Measurements from ENCODE around the gene PNCK. TPM values are rescaled to one million over a fixed set of nuclear protein-coding genes. Genes with fewer than 3 reads are reported as not detected.

Gene PNCK
- total RNA-seq, 2 donors from 2014 or later, result 4.0 to 42.4 TPM

- H3K36me3 ChIP-seq, result no peaks in the 10 kb centered on the region
- TF ChIP-seq, protein P1, sequence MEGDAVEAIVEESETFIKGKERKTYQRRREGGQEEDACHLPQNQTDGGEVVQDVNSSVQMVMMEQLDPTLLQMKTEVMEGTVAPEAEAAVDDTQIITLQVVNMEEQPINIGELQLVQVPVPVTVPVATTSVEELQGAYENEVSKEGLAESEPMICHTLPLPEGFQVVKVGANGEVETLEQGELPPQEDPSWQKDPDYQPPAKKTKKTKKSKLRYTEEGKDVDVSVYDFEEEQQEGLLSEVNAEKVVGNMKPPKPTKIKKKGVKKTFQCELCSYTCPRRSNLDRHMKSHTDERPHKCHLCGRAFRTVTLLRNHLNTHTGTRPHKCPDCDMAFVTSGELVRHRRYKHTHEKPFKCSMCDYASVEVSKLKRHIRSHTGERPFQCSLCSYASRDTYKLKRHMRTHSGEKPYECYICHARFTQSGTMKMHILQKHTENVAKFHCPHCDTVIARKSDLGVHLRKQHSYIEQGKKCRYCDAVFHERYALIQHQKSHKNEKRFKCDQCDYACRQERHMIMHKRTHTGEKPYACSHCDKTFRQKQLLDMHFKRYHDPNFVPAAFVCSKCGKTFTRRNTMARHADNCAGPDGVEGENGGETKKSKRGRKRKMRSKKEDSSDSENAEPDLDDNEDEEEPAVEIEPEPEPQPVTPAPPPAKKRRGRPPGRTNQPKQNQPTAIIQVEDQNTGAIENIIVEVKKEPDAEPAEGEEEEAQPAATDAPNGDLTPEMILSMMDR (IDR thresholded peaks at IDR 0.05), result no peak
- H3K27ac ChIP-seq, result no peak overlapping the region
- no peaks in the 10 kb centered on the region for H3K9me3 ChIP-seq
- H3K4me1 ChIP-seq, result no peaks in the 10 kb centered on the region
- H3K4me3 ChIP-seq, result no peak overlapping the region
- no peak for DNase-seq (ENCODE audit: low spot score)
- no peaks in the 10 kb centered on the region for H3K27me3 ChIP-seq
These were observed 7.6 kb upstream of the PNCK start for GRCh38 chrX:153681175-153681574.

DNA sequence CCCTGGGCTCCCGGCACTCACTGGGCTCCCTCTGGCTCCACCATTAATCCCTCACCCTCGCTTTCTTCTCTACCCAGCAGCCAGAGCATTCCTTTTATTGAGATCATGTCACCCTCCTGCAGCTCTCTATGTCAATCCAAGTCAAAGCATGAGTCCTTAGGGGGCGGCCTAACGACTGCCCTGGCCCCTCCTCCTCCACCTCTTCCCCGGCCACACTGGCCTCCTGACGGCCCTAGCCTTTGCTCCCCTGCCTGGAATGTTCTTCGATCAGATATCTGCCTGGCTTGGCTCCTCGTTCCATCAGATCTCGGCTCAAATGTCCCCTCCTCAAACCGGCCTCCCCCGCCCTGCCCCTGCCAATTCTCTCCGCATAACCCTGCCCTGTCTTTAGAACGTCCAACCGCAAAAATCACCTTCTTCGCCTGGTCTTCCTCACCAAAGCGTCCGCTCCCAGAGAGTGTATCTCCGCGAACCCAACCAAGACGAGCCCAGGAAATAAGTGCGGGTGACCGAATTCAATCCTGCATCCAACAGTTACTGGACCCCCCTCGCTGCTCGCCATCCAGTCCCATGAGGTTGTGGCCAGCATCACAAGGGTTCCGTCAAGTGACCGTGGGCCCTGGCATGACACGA, 722 bp upstream of the PNCK start:
- H3K27me3 ChIP-seq, result no peaks in the 10 kb centered on the region
- H3K27ac ChIP-seq, result no peak overlapping the region
- H3K4me3 ChIP-seq, result no peak overlapping the region
- H3K9me3 ChIP-seq, result no peaks in the 10 kb centered on the region
- no peak for DNase-seq (ENCODE audit: low spot score)
- no peaks in the 10 kb centered on the region for H3K36me3 ChIP-seq
- no peaks in the 10 kb centered on the region for H3K4me1 ChIP-seq
- TF ChIP-seq, protein P1 (IDR thresholded peaks at IDR 0.05), result no peak

DNA sequence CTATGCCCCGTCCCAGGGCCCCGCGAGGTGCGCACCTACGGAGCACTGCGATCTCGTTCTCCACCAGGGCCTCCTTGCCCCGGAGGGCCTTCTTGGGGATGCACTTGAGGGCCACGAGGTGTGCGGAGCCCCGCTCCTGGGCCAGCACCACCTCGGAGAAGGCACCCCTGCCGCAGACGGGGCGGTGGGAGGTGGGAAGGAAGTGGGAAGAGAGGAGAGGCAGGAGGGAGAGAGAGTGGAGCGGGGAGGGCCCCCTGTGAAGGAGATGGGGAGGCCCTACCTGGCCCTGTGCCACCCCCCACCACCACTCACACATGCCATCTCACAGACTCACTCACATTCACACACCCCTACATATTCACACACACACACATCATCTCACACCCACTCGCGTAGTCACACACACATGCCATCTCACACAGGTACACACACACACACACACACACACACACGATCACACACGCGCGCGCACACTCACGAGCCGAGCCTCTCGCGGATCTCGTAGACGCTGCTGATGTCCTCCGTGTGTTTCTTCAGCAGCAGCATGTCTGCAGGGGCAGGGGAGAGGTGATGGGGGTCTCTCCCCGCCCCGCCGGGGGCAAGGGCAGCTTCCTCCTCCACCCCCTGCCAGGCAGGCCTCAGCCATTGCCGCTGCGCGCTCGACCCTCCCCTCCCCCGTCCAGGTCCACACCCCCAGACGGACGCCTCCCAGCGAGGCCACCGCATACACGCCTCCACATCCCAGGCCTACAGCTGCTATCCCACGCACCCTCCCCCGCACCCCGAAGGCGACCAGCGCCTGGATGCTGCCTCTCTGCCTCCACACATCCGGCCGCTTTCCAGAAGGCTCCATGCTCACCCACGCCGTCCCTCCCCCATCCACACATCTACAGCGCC, 834 bp downstream of the PNCK start:
- H3K27ac ChIP-seq, result no peak overlapping the region
- DNase-seq (ENCODE audit: low spot score), result no peak

GRCh38 chrX:153671589-153672530, 1.8 kb downstream of the PNCK start:
- Histone ChIP-seq H3K27ac (no peak overlapping the region), H3K4me3 (no peak overlapping the region), H3K9me3 (no peaks in the 10 kb centered on the region), H3K36me3 (no peaks in the 10 kb centered on the region), H3K27me3 (no peaks in the 10 kb centered on the region), H3K4me1 (no peaks in the 10 kb centered on the region)
- TF ChIP-seq, protein P1 (IDR thresholded peaks at IDR 0.05), result no peak
- DNase-seq (ENCODE audit: low spot score), result no peak

More for the DNA sequence above, 834 bp downstream of the PNCK start:
- no peaks in the 10 kb centered on the region for H3K36me3 ChIP-seq
- H3K4me3 ChIP-seq, result peak overlapping the region in 1 of 2 donors; percentile 9
- no peaks in the 10 kb centered on the region for H3K4me1 ChIP-seq
- H3K27me3 ChIP-seq, result no peaks in the 10 kb centered on the region
- H3K9me3 ChIP-seq, result no peaks in the 10 kb centered on the region
- TF ChIP-seq, protein P1 (IDR thresholded peaks at IDR 0.05), result no peak

GRCh38 chrX:153670748-153671588, 2.6 kb downstream of the PNCK start:
- Histone ChIP-seq H3K36me3 (no peaks in the 10 kb centered on the region), H3K27ac (no peak overlapping the region), H3K27me3 (no peaks in the 10 kb centered on the region), H3K9me3 (no peaks in the 10 kb centered on the region), H3K4me3 (no peak overlapping the region), H3K4me1 (no peaks in the 10 kb centered on the region)
- TF ChIP-seq, protein P1 (IDR thresholded peaks at IDR 0.05), result no peak
- no peak for DNase-seq (ENCODE audit: low spot score)

Measured in right atrium auricular region (tissue), 2 donors.